Keratinocyte (primary cell): Measurements from ENCODE around the gene ARPC1A. TPM values are rescaled to one million over a fixed set of nuclear protein-coding genes. Genes with fewer than 3 reads are reported as not detected.

ENCODE experiments used
- DNase-seq: peaks from one replicate; pipeline ENCODE4 v3.0.0-alpha.2; 2011; ENCODE audit warnings: low read depth, missing footprints, low spot score
- FAIRE-seq: peaks from 2 replicates; lab custom pipeline; 2011; peaks lifted over from hg19 to GRCh38; lab: Jason Lieb, UNC
- H2AFZ ChIP-seq: 2 replicates; pipeline ENCODE4 v1.6.0; 2012; ENCODE audit warnings: low read length, control low read depth, inconsistent platforms; ENCODE audit not compliant: control insufficient read depth
- H3K27ac ChIP-seq: 2 replicates; pipeline ENCODE4 v1.5.1; 2011; ENCODE audit warnings: low read length; ENCODE audit not compliant: control insufficient read depth, insufficient read depth
- H3K27me3 ChIP-seq: 3 replicates; pipeline ENCODE4 v1.6.0; 2011; ENCODE audit warnings: low read length; ENCODE audit not compliant: control insufficient read depth, insufficient read depth; ENCODE audit errors: extremely low read depth
- H3K36me3 ChIP-seq, 2 experiments: 2 replicates in 1 of 2; 3 replicates in 1 of 2; pipeline ENCODE4 v1.5.1; 2011; ENCODE audit warnings: low read length in 2 of 2, mild to moderate bottlenecking in 1 of 2; ENCODE audit not compliant: control insufficient read depth in 2 of 2, insufficient read depth in 2 of 2; ENCODE audit errors: extremely low read depth in 1 of 2
- H3K4me1 ChIP-seq: 3 replicates; pipeline ENCODE4 v1.5.1; 2011; ENCODE audit warnings: low read length; ENCODE audit not compliant: control insufficient read depth, insufficient read depth; ENCODE audit errors: extremely low read depth
- H3K4me2 ChIP-seq: 3 replicates; pipeline ENCODE4 v1.6.0; 2011; ENCODE audit warnings: low read depth, low read length; ENCODE audit not compliant: control insufficient read depth, insufficient read depth; ENCODE audit errors: extremely low read depth
- H3K4me3 ChIP-seq, 3 experiments: fragments of 200-600 bp in 1 of 3; sonication (generic) in 1 of 3; 2 replicates in 2 of 3; 3 replicates in 1 of 3; pipeline ENCODE4 v1.5.1; 2011 to 2016; ENCODE audit warnings: low read length in 3 of 3, mild to moderate bottlenecking in 3 of 3, control low read depth in 2 of 3, inconsistent platforms in 1 of 3, low read depth in 1 of 3, mixed read lengths in 1 of 3, mixed run types in 1 of 3, moderate library complexity in 1 of 3; ENCODE audit not compliant: control insufficient read depth in 2 of 3, insufficient read depth in 2 of 3; ENCODE audit errors: extremely low read depth in 1 of 3
- H3K79me2 ChIP-seq: 2 replicates; pipeline ENCODE4 v1.6.0; 2012; ENCODE audit warnings: low read length; ENCODE audit not compliant: control insufficient read depth, insufficient read depth
- H3K9ac ChIP-seq: 3 replicates; pipeline ENCODE4 v1.6.0; 2011; ENCODE audit warnings: low read length; ENCODE audit not compliant: control insufficient read depth, insufficient read depth; ENCODE audit errors: extremely low read depth
- H3K9me1 ChIP-seq: 3 replicates; pipeline ENCODE4 v1.6.0; 2011; ENCODE audit warnings: low read length; ENCODE audit not compliant: control insufficient read depth, insufficient read depth; ENCODE audit errors: extremely low read depth
- H3K9me3 ChIP-seq: 2 replicates; pipeline ENCODE4 v1.5.1; 2012; ENCODE audit warnings: low read depth, low read length; ENCODE audit not compliant: control insufficient read depth
- H4K20me1 ChIP-seq: 3 replicates; pipeline ENCODE4 v1.6.0; 2011; ENCODE audit warnings: low read length; ENCODE audit not compliant: control insufficient read depth, insufficient read depth; ENCODE audit errors: extremely low read depth
- EZH2 ChIP-seq: IDR thresholded peaks from one replicate; pipeline ENCODE4 v1.6.1; 2012; ENCODE audit warnings: inconsistent platforms, mild to moderate bottlenecking, low read length, moderate library complexity
- dilution Hi-C: fragments of 300-500 bp; cut with MboI; formaldehyde crosslinking; loops from one replicate; pipeline ENCODE4 v1.7.0; 2020; ENCODE audit warnings: low sequenced_read_pairs; ENCODE audit not compliant: extremely low pct_ligation_motif_present
- polyA plus RNA-seq, 5 experiments: library from polyadenylated mRNA; depleted of rRNA in 3 of 5; stranded (reverse) in 3 of 5; stranded (forward) in 1 of 5; unstranded in 1 of 5; fragments of >200 nt; gene quantifications; 1 replicate in 1 of 5; 2 replicates in 3 of 5; 3 replicates in 1 of 5; pipeline versions ENCODE4 v1.2.1 to v1.2.3, GENCODE V29; 2011 to 2012; ENCODE audit warnings: missing spikeins in 2 of 5, low read depth in 1 of 5, low replicate concordance in 1 of 5
- TF ChIP-seq, protein P1 (sequence below), 3 experiments: IDR thresholded peaks in 1 of 3; conservative IDR thresholded peaks in 1 of 3; optimal IDR thresholded peaks in 1 of 3; 2 replicates in 2 of 3; 3 replicates in 1 of 3; pipeline versions ENCODE3 to v1.5.1; 2011; ENCODE audit warnings: low read length in 3 of 3, mild to moderate bottlenecking in 3 of 3, moderate library complexity in 2 of 3, control low read depth in 1 of 3, inconsistent platforms in 1 of 3; ENCODE audit not compliant: insufficient read depth in 2 of 3; ENCODE audit errors: extremely low read depth in 1 of 3

The ARPC1A gene
- polyA plus RNA-seq, 1 donor (not counting 4 experiments of a cell fraction or from before 2014, with no cell fraction given), result 133 TPM

DNA sequence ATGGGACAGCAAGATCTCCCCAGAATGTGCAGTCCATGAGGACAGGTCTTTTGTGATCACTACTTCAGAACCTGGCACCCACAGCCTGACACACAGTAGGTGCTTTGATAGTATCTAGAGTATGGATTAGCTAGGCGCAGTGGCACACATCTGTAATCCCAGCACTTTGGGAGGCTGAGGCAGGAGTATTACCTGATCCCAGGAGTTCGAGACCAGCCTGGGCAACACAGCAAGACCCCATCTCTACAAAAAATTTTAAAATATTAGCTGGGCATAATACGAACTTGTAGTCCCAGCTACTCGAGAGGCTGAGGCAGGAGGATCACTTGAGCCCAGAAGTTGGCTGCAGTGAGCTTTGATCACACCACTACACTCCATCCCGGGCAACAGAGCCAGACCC lies 26.5 kb downstream of the ARPC1A start:
- H3K36me3 ChIP-seq, result peaks cover 35 to 40% of the 10 kb centered on the region in 2 experiments
- H3K79me2 ChIP-seq, result peaks cover 4% of the 10 kb centered on the region
- TF ChIP-seq, protein P1, sequence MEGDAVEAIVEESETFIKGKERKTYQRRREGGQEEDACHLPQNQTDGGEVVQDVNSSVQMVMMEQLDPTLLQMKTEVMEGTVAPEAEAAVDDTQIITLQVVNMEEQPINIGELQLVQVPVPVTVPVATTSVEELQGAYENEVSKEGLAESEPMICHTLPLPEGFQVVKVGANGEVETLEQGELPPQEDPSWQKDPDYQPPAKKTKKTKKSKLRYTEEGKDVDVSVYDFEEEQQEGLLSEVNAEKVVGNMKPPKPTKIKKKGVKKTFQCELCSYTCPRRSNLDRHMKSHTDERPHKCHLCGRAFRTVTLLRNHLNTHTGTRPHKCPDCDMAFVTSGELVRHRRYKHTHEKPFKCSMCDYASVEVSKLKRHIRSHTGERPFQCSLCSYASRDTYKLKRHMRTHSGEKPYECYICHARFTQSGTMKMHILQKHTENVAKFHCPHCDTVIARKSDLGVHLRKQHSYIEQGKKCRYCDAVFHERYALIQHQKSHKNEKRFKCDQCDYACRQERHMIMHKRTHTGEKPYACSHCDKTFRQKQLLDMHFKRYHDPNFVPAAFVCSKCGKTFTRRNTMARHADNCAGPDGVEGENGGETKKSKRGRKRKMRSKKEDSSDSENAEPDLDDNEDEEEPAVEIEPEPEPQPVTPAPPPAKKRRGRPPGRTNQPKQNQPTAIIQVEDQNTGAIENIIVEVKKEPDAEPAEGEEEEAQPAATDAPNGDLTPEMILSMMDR (optimal IDR thresholded peaks at IDR 0.05 in 1 of 3, IDR thresholded peaks at IDR 0.05 in 1 of 3, conservative IDR thresholded peaks at IDR 0.05 in 1 of 3; ENCODE audit: extremely low read depth in 1 of 3, insufficient read depth in 2 of 3, low read length in 3 of 3), result no peak
- no peak for TF ChIP-seq EZH2

DNA sequence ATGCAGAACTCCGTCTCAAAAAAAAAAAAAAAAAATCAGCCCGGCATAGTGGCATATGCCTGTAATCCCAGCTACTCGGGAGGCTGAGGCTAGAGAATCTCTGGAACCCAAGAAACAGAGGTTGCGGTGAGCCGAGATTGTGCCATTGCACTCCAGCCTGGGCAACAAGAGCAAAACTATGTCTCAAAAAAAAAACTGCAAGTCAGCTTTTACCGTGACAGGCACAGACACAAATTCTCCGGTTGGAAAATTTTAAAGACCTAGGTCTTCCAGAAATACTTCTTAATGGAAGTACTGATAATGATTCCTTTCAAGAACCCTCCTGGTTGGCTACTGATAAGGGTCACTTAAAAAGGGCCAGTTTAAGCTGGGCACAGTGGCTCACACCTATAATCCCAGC lies 29.4 kb downstream of the ARPC1A start:
- no peak for TF ChIP-seq EZH2
- TF ChIP-seq, protein P1 (optimal IDR thresholded peaks at IDR 0.05 in 1 of 3, IDR thresholded peaks at IDR 0.05 in 1 of 3, conservative IDR thresholded peaks at IDR 0.05 in 1 of 3; ENCODE audit: extremely low read depth in 1 of 3, insufficient read depth in 2 of 3, low read length in 3 of 3), result no peak
- H3K4me3 ChIP-seq, result no peak overlapping the region
- H3K9me1 ChIP-seq, result no peaks in the 10 kb centered on the region
- no peaks in the 10 kb centered on the region for H3K27me3 ChIP-seq
- no peak overlapping the region for H3K27ac ChIP-seq
- no peak overlapping the region for H3K4me2 ChIP-seq
- H3K36me3 ChIP-seq, result peaks cover 41 to 48% of the 10 kb centered on the region in 2 experiments
- dilution Hi-C loops, result no loop called here
- H4K20me1 ChIP-seq, result peaks cover 3% of the 10 kb centered on the region
- no peaks in the 10 kb centered on the region for H3K4me1 ChIP-seq
- H3K79me2 ChIP-seq, result peaks cover 5% of the 10 kb centered on the region
- FAIRE-seq (no peak), DNase-seq (no peak)
- H2AFZ ChIP-seq, result no peak overlapping the region
- no peaks in the 10 kb centered on the region for H3K9me3 ChIP-seq
- no peak overlapping the region for H3K9ac ChIP-seq

More for the DNA sequence above, 26.5 kb downstream of the ARPC1A start:
- no peaks in the 10 kb centered on the region for H3K9me1 ChIP-seq
- H3K4me3 ChIP-seq, result no peak overlapping the region
- H3K4me1 ChIP-seq, result no peaks in the 10 kb centered on the region
- dilution Hi-C loops, result no loop called here
- H2AFZ ChIP-seq, result no peak overlapping the region
- no peak overlapping the region for H3K4me2 ChIP-seq
- DNase-seq (no peak), FAIRE-seq (no peak)
- H3K9me3 ChIP-seq, result no peaks in the 10 kb centered on the region
- H3K27me3 ChIP-seq, result no peaks in the 10 kb centered on the region
- H4K20me1 ChIP-seq, result peaks cover 3% of the 10 kb centered on the region
- H3K9ac ChIP-seq, result no peak overlapping the region
- no peak overlapping the region for H3K27ac ChIP-seq
